NCI-H187 (cell line): ENCODE results near the gene PLD5.
"Not testable (repeated sequence)": the region's sequence is repeated elsewhere in the genome, so short reads cannot be mapped to it uniquely, and the experiment has no call there.

Experiments
- DNase-seq, 2 experiments: peaks; one replicate each; lab custom pipeline; 2025; lab: John Stamatoyannopoulos, UW

PLD5 gene

DNA sequence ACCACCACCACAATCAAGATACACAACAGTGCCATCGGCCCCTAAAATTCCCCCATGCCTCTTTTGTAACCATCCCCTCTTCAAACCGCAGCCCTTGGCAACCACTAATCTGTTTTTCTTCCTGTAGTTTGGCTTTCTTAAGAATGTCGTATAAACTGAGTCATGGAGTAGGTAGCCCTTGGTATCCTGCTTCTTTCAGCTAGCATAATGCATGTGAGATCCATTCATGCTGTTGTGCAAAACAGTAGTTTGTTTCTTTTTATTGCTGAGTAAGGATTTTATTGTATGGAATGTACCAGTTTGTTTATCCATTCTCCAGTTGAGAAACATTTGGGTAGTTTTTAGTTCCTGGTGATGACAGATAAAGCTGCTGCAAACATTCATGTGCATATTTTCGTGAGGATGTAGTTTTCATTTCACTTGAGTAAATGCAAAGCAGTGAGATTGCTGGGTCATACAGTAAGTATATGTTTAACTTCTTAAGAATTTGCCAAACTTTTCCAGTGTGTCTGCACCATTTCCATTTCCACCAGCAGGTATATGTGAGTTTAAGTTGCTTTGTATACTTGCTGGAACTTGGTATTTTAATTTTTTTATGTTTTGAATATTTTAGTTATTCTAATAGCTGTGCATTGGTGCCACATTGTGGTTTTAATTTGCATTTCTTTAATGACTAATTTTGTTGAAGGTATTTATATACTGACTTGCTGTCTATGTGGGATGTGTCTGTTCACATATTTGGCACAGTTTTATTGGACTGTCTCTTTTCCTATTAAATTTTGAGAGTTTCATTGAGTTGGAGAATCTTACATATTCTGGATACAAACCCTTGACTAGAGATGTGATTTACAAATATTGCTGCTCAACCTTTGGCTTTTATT, 377.2 kb downstream of the PLD5 start:
- no peak for DNase-seq

DNA sequence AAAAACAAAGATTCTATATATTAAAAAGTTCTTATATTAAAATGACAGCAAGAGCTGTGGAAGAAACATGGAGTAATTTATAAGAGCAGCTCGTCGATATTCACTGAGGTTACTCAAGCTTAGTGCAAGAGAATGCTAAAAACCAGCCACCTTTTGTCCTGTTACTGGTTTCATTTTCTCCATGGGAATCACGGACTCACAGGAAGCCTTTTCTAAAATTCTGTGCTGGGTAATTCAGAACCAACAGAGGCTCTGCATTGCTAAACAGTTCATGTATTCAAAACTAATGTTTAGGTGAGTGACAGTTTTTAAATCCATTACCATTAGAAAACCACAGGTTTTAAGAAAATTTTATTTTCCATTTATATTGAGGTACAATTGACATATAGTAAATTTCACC, 377.8 kb downstream of the PLD5 start:
- no peak for DNase-seq

GRCh38 chr1:242140836-242141235, 383.7 kb downstream of the PLD5 start:
- no peak for DNase-seq

DNA sequence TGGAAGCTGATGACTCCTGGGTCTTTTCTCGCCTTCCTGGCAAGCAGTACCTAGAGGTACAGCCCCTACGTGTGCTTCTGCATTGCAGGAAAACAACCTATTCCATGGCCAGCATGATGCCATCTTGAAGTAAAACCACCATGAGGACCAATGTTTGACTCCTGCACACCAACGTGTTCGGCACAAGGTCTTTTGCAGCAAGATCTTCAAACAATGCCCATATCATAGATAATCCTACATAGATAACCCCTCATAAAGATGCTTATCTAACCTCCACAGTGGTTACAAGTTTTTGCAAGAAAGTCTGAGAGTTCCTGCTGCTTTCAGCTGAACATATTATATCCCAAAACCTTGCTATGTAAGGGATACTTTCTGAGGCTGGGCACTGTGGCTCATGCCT, 384.5 kb downstream of the PLD5 start:
- no peak for DNase-seq

GRCh38 chr1:242139442-242139841, 385.1 kb downstream of the PLD5 start:
- no peak for DNase-seq

DNA sequence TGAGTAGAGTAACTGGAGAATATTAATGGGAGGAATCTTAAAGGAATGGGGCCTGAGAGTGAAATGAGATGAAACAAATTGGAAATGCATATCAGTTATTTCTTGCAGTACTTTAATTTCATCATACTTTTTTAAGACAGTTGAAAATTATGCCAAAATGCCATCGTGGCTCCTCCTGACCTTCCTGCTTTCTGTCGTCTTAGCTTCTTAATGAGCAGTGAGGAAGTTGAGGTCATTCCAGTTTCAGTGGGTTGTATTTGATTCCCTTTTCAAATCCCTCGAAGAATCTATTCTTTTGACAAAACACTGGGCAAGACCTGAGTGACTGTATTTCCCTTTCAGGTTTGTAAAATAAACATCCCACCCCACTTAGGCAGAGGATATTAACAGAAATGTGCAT, 390.7 kb downstream of the PLD5 start:
- DNase-seq, result no peak

DNA sequence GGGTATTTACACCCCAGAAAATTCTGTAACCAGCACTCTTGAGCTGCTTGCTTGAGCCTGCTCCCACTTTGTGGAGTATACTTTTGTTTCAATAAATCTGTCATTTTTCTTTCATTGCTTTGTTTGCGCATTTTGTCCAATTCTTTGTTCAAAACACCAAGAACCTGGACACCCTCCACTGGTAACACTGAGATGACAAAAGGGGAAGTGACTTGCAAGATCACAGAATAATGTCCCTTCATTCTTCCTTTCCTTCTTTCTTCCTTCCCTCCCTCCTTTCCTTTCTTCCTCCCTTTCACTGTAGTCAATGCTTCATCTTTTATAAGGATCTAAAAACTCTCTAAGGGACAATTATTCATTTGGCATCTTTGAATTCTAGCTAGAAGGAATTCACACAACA, 391.1 kb downstream of the PLD5 start:
- DNase-seq, result no peak

GRCh38 chr1:242132121-242132817, 392.2 kb downstream of the PLD5 start:
- DNase-seq, result no peak

- DNase-seq, result no peak
Measured at GRCh38 chr1:242128951-242129502, 395.5 kb downstream of the PLD5 start.

DNA sequence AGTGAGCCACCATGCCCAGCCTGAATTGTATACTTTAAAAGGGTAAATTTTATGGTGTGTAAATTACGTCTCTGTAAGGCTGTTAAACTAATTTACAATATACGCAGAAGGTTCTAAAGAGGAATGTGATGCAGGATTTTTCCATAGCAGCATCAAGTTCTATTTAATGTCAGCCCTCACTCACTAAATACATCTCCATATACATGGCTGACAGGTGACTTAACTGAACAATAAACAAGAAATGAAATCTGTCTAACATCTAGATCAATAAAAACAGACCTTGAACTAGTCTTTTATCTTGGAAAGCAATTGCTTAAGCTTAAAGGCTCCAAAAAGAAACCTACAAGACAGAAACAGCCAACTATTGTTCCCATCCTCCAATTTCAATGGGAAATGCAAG, 404.1 kb downstream of the PLD5 start:
- no peak for DNase-seq

GRCh38 chr1:242100921-242101320, 423.6 kb downstream of the PLD5 start:
- no peak for DNase-seq

DNA sequence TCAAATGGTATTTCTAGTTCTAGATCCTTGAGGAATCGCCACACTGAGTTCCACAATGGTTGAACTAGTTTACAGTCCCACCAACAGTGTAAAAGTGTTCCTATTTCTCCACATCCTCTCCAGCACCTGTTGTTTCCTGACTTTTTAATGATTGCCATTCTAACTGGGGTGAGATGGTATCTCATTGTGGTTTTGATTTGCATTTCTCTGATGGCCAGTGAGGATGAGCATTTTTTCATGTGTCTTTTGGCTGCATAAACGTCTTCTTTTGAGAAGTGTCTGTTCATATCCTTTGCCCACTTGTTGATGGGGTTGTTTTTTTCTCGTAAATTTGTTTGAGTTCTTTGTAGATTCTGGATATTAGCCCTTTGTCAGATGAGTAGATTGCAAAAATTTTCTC, 427.2 kb downstream of the PLD5 start:
- not testable (repeated sequence) for DNase-seq

DNA sequence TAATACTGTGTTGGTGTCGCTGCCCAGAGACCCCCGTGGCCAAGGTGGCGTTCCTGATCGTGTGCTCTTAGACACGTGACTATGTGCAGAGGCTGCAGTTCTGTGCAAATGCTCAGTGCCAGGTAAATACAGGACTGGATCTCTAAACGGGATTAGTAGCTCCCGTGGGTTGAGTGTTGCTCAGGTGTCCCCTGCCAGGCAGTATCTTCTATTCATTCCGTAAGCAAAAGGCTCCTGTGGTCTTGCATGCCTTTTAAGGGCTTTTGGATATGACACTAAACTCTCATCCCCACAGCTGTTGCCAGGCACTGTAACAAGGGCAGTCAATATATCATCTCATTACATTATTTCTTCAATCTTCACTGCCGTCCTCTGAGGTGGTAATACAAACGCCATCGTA, 431.4 kb downstream of the PLD5 start:
- DNase-seq, result no peak

GRCh38 chr1:242089911-242090310, 434.6 kb downstream of the PLD5 start:
- DNase-seq, result no peak

DNA sequence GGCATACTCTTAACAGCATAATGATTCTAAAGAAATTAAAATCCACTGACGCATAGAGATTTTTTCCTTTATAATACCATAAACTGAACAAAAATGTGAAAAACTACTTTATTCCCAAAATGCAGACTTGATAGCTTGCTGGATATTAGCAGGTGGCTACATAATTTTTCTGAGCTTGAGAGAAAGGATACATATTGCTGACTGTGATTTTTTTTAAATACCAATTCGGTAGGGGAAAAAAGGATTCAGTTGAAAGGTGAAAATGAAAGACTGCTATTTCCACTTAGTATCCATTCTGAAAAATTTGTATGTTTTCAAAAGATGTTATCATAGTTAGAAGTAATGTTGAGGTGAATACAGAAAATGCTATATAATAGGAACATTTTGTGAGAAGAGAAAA, 435.6 kb downstream of the PLD5 start:
- no peak for DNase-seq

DNA sequence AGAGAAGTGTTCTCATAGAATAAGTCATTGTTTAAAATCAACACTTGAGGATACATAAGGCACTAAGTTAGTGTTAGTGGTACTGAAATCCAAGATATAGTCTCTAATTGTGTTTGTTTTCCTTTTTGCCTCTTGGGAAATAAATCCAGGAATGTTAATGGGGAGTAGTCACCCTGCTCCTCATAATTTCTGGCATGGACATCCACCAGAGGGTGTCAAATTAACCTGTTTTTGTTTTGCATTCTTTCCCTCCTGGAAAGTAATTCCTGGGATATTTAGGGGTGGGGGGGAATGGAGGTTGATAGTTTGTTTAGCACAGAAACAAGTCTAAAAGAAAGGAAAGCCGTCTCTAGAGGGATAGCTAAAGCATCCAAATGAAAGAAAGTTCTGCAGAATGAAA, 437.8 kb downstream of the PLD5 start:
- no peak for DNase-seq

- no peak for DNase-seq
Measured at GRCh38 chr1:242086093-242086492, 438.4 kb downstream of the PLD5 start.

- no peak for DNase-seq
Measured at GRCh38 chr1:242083742-242084141, 440.8 kb downstream of the PLD5 start.

GRCh38 chr1:242081446-242081845, 443.1 kb downstream of the PLD5 start:
- DNase-seq, result no peak

- no peak for DNase-seq
Measured at GRCh38 chr1:242065813-242066212, 458.7 kb downstream of the PLD5 start.

GRCh38 chr1:242062271-242062670, 462.2 kb downstream of the PLD5 start:
- DNase-seq, result no peak

DNA sequence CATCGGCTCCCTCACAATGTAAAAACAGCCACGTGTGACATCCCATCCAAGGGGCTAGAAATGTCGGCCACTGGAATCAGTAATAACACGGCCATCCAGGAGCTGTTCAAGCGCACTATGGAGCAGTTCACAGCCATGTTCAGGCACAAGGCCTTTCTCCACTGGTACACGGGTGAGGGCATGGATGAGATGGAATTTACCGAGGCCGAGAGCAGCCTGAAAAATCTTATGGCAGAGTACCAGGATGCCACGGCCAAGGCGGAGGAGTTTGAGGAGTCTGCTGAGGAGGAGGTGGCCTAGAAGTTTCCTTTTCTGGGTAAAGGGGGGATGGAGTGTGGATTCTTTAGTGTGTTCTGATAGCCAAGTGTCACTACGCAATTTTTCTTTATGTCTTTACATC, 464.5 kb downstream of the PLD5 start:
- no peak for DNase-seq

GRCh38 chr1:242058582-242058981, 465.9 kb downstream of the PLD5 start:
- not testable (repeated sequence) for DNase-seq
